Smooth muscle cell (in vitro differentiated cells): ENCODE results near the gene SEPTIN1. TPM values are rescaled to one million over a fixed set of nuclear protein-coding genes. Genes with fewer than 3 reads are reported as not detected.

Experiments
- DNase-seq: peaks from one replicate; lab custom pipeline; 2025; ENCODE audit not compliant: unreplicated experiment; lab: John Stamatoyannopoulos, UW
- H2AFZ ChIP-seq: fragments of 200-600 bp; sonication (generic); 2 replicates; pipeline ENCODE4 v1.6.0; 2016; ENCODE audit warnings: antibody characterized with exemption, low read depth, mild to moderate bottlenecking
- H3F3A ChIP-seq: fragments of 200-600 bp; sonication (generic); 2 replicates; pipeline ENCODE4 v1.6.0; 2017; ENCODE audit warnings: antibody characterized with exemption, low read depth
- H3K27ac ChIP-seq: fragments of 200-600 bp; sonication (generic); 2 replicates; pipeline ENCODE4 v1.5.1; 2016; ENCODE audit warnings: low read depth, mild to moderate bottlenecking
- H3K27me3 ChIP-seq: fragments of 200-600 bp; sonication (generic); 2 replicates; pipeline ENCODE4 v1.6.1; 2016; ENCODE audit warnings: low read depth, mild to moderate bottlenecking
- H3K36me3 ChIP-seq: fragments of 200-600 bp; sonication (generic); 2 replicates; pipeline ENCODE4 v1.5.1; 2016; ENCODE audit warnings: low read depth
- H3K4me1 ChIP-seq: fragments of 200-600 bp; sonication (generic); 2 replicates; pipeline ENCODE4 v1.5.1; 2016; ENCODE audit warnings: low read depth
- H3K4me2 ChIP-seq: fragments of 200-600 bp; sonication (generic); 2 replicates; pipeline ENCODE4 v1.6.0; 2016; ENCODE audit warnings: mild to moderate bottlenecking
- H3K4me3 ChIP-seq: fragments of 200-600 bp; sonication (generic); 2 replicates; pipeline ENCODE4 v1.5.1; 2016; ENCODE audit warnings: mild to moderate bottlenecking
- H3K79me2 ChIP-seq: fragments of 200-600 bp; sonication (generic); 2 replicates; pipeline ENCODE4 v1.6.0; 2016; ENCODE audit warnings: low read depth, mild to moderate bottlenecking
- H3K9ac ChIP-seq: fragments of 200-600 bp; sonication (generic); 2 replicates; pipeline ENCODE4 v1.6.0; 2016; ENCODE audit warnings: low read depth
- H3K9me3 ChIP-seq: fragments of 200-600 bp; sonication (generic); replicated peaks from 2 replicates; pipeline ENCODE4 v1.5.1; 2016; ENCODE audit warnings: low read depth
- H4K20me1 ChIP-seq: fragments of 200-600 bp; sonication (generic); 2 replicates; pipeline ENCODE4 v1.6.0; 2016; ENCODE audit warnings: low read depth
- CTCF ChIP-seq: fragments of 200-600 bp; sonication (generic); IDR thresholded peaks from 2 replicates; pipeline ENCODE4 v1.5.1; 2017; ENCODE audit warnings: borderline replicate concordance, mild to moderate bottlenecking, antibody characterized with exemption; ENCODE audit not compliant: insufficient read depth, poor library complexity, severe bottlenecking
- whole genome bisulfite sequencing: methylation state at CpG from one replicate; pipeline ENCODE4 v1.1.7; 2016; ENCODE audit warnings: low lambda C conversion rate; 5-methylcytosine and 5-hydroxymethylcytosine counted together
- polyA plus RNA-seq: library from polyadenylated mRNA; unstranded; fragments of >200 nt; fragmentation: Nextera tagmentation; extraction: Ambion mirVana; gene quantifications from 2 replicates; pipeline ENCODE4 v1.2.1, GENCODE V29; 2016
- total RNA-seq: library from RNA; depleted of rRNA; stranded (reverse); fragments of >200 nt; gene quantifications from 2 replicates; pipeline ENCODE4 v1.2.3, GENCODE V29; 2014

SEPTIN1 gene
- total and polyA plus RNA-seq, 2 experiments from 2014 or later = 0.27 to 3.7 TPM

- TF ChIP-seq CTCF = peak; percentile 5
- H3F3A ChIP-seq = peaks cover 4% of the 10 kb centered on the region
- peak within 1 kb of the TSS; percentile 59 for H3K4me3 ChIP-seq
- H3K27ac ChIP-seq = peak within 1 kb of the TSS; percentile 69
- peaks cover 41% of the 10 kb centered on the region for H4K20me1 ChIP-seq
- peak within 1 kb of the TSS; percentile 93 for H3K4me2 ChIP-seq
- H3K9ac ChIP-seq = peak within 1 kb of the TSS; percentile 67
- no peaks in the 10 kb centered on the region for H3K36me3 ChIP-seq
- peak; percentile 92 for DNase-seq
- H3K27me3 ChIP-seq = no peaks in the 10 kb centered on the region
- peak within 1 kb of the TSS; percentile 4 for H2AFZ ChIP-seq
- H3K79me2 ChIP-seq = peaks cover 42% of the 10 kb centered on the region
- peaks cover 22% of the 10 kb centered on the region for H3K4me1 ChIP-seq
- no peaks in the 10 kb centered on the region for H3K9me3 ChIP-seq
- under 1% methylated on average over 39 of the region's 40 CpGs for WGBS
Measured at GRCh38 chr16:30370456-30371247, 11.7 kb downstream of the SEPTIN1 start, which contains the start of gene TBC1D10B. TSS of gene TBC1D10B (minus strand) at chr16:30370494. CDS start at chr16:30370183, 311 bp downstream.

- peak overlapping the region; percentile 69 for H3K27ac ChIP-seq
- no peaks in the 10 kb centered on the region for H3K9me3 ChIP-seq
- peaks cover 49% of the 10 kb centered on the region for H3K79me2 ChIP-seq
- WGBS = 0% methylated on average over 5 of the region's 76 CpGs
- H3K4me3 ChIP-seq = peak overlapping the region; percentile 59
- no peak overlapping the region for H2AFZ ChIP-seq
- H3K4me1 ChIP-seq = peaks cover 20% of the 10 kb centered on the region
- peaks cover 48% of the 10 kb centered on the region for H4K20me1 ChIP-seq
- H3K27me3 ChIP-seq = no peaks in the 10 kb centered on the region
- peak overlapping the region; percentile 93 for H3K4me2 ChIP-seq
- peaks cover 4% of the 10 kb centered on the region for H3F3A ChIP-seq
- peak overlapping the region; percentile 67 for H3K9ac ChIP-seq
- no peaks in the 10 kb centered on the region for H3K36me3 ChIP-seq
- no peak for DNase-seq
- TF ChIP-seq CTCF = peak; percentile 10
Measured at GRCh38 chr16:30369938-30370455, 12.4 kb downstream of the SEPTIN1 start.

- peak overlapping the region; percentile 69 for H3K27ac ChIP-seq
- peaks cover 4% of the 10 kb centered on the region for H3F3A ChIP-seq
- 18% methylated on average over 36 of the region's 45 CpGs for WGBS
- H4K20me1 ChIP-seq = peaks cover 54% of the 10 kb centered on the region
- TF ChIP-seq CTCF = no peak
- H3K36me3 ChIP-seq = no peaks in the 10 kb centered on the region
- peaks cover 56% of the 10 kb centered on the region for H3K79me2 ChIP-seq
- peaks cover 20% of the 10 kb centered on the region for H3K4me1 ChIP-seq
- H2AFZ ChIP-seq = no peak overlapping the region
- no peaks in the 10 kb centered on the region for H3K9me3 ChIP-seq
- H3K4me3 ChIP-seq = peak overlapping the region; percentile 59
- peak overlapping the region; percentile 67 for H3K9ac ChIP-seq
- no peak for DNase-seq
- peak overlapping the region; percentile 93 for H3K4me2 ChIP-seq
- H3K27me3 ChIP-seq = no peaks in the 10 kb centered on the region
Measured at GRCh38 chr16:30369091-30369937, 13.0 kb downstream of the SEPTIN1 start.
